Panc1 (cell line): Measurements from ENCODE around the gene CCDC158. TPM values are rescaled to one million over a fixed set of nuclear protein-coding genes. Genes with fewer than 3 reads are reported as not detected.

Experiments
- ATAC-seq: fragments of 200-7000 bp; cut with Tn5 transposase; 2 replicates; pipeline ENCODE4 v1.9.1; 2020; ENCODE audit warnings: mild to moderate bottlenecking, moderate library complexity
- BruUV-seq: library from RNA; stranded (reverse); fragments of 400-500 nt; replicated peaks from 2 replicates; lab custom pipeline; 2021; lab: Mats Ljungman, UMichigan
- CTCF ChIA-PET: fragments of 300-600 bp; sonication (Branson Sonifier 250); formaldehyde crosslinking; loops from one replicate; lab custom pipeline; 2022; ENCODE audit warnings: antibody characterized with exemption; lab: Charles Lee
- POLR2A ChIA-PET: fragments of 300-600 bp; sonication (Branson Sonifier 250); formaldehyde crosslinking; loops from one replicate; lab custom pipeline; 2022; ENCODE audit warnings: antibody characterized with exemption; lab: Charles Lee
- DNase-seq: peaks from one replicate; pipeline ENCODE4 v3.0.0-alpha.2; 2010; ENCODE audit warnings: low read depth, low spot score
- H3K27ac ChIP-seq: 2 replicates; pipeline ENCODE4 v1.5.1; 2011; ENCODE audit warnings: mild to moderate bottlenecking, low read length, inconsistent platforms
- H3K27me3 ChIP-seq: fragments of 200-500 bp; sonication (Bioruptor generic); 2 replicates; pipeline ENCODE4 v1.6.0; 2014; ENCODE audit warnings: low read length, inconsistent platforms; ENCODE audit not compliant: control insufficient read depth, insufficient read depth
- H3K36me3 ChIP-seq: fragments of 200-500 bp; sonication (Bioruptor generic); 2 replicates; pipeline ENCODE4 v1.5.1; 2014; ENCODE audit warnings: inconsistent platforms, mild to moderate bottlenecking, low read length, moderate library complexity; ENCODE audit not compliant: control insufficient read depth, insufficient read depth
- H3K4me1 ChIP-seq: 2 replicates; pipeline ENCODE4 v1.5.1; 2011; ENCODE audit warnings: inconsistent platforms, mild to moderate bottlenecking, low read length, moderate library complexity; ENCODE audit not compliant: control insufficient read depth, insufficient read depth
- H3K4me3 ChIP-seq, 2 experiments: 2 replicates each; pipeline ENCODE4 v1.5.1; 2011 to 2012; ENCODE audit warnings: low read depth in 2 of 2, low read length in 2 of 2, mild to moderate bottlenecking in 2 of 2, inconsistent platforms in 1 of 2, moderate library complexity in 1 of 2
- H3K9me3 ChIP-seq: fragments of 200-500 bp; sonication (Bioruptor generic); 2 replicates; pipeline ENCODE4 v1.5.1; 2014; ENCODE audit warnings: low read depth, mild to moderate bottlenecking, inconsistent platforms, low read length, moderate library complexity; ENCODE audit not compliant: control insufficient read depth, insufficient read depth
- POLR2AphosphoS5 ChIP-seq: IDR thresholded peaks from 2 replicates; pipeline ENCODE4 v1.6.1; 2012; ENCODE audit warnings: mild to moderate bottlenecking, low read depth, low read length, moderate library complexity
- SIN3A ChIP-seq: IDR thresholded peaks from 2 replicates; pipeline ENCODE4 v1.6.1; 2012; ENCODE audit warnings: low read depth, mild to moderate bottlenecking, low read length, moderate library complexity, borderline replicate concordance; ENCODE audit not compliant: insufficient read depth
- TCF7L2 ChIP-seq: IDR thresholded peaks from 2 replicates; pipeline ENCODE4 v1.6.1; 2011; ENCODE audit warnings: mild to moderate bottlenecking, low read depth, low read length, inconsistent platforms
- in situ Hi-C: cut with HindIII; loops from 2 replicates; pipeline ENCODE4 v1.10.0; 2016; ENCODE audit warnings: low sequenced_read_pairs, low pct_unique_long_range_greater_than_20kb
- intact Hi-C: fragments of 100-400 bp; cut with micrococcal nuclease; formaldehyde crosslinking; loops from one replicate; pipeline ENCODE4 v1.10.0; 2022; ENCODE audit not compliant: unreplicated experiment
- total RNA-seq: library from RNA; stranded (reverse); gene quantifications from one replicate; pipeline ENCODE4 v1.2.1, GENCODE V29; 2021; ENCODE audit not compliant: unreplicated experiment
- TF ChIP-seq, protein P1 (sequence below), 2 experiments: IDR thresholded peaks; 2 replicates each; pipeline ENCODE4 v1.6.1; 2011 to 2012; ENCODE audit warnings: low read depth in 2 of 2, control low read depth in 1 of 2, low read length in 1 of 2, mild to moderate bottlenecking in 1 of 2, moderate library complexity in 1 of 2; ENCODE audit not compliant: insufficient read depth in 1 of 2
- TF ChIP-seq, protein P2 (sequence below): fragments of 450-650 bp; IDR thresholded peaks from 2 replicates; pipeline ENCODE4 v1.5.1; 2017; ENCODE audit warnings: mild to moderate bottlenecking

Gene CCDC158
- total RNA-seq, 1 experiment from 2014 or later = 0.28 TPM

DNA sequence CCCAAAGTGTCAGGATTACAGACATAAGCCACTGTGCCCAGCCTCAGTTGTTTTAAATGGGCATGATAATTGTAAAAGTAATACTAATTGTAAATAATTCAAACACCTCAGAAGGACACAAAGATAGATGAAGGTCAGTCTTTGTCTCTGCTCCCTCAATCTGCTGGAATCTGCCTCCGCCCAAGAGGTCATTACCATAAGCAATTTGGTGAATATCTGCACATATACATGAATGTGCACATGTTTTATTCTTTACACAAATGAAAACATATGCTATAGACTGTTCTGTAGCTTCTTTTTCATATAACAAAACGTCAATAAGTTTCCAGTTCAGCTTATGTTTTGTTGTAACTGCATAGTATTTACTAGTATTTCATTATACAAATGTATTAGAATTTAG lies 107.4 kb downstream of the CCDC158 start:
- TF ChIP-seq POLR2AphosphoS5 = no peak
- TF ChIP-seq, protein P1, sequence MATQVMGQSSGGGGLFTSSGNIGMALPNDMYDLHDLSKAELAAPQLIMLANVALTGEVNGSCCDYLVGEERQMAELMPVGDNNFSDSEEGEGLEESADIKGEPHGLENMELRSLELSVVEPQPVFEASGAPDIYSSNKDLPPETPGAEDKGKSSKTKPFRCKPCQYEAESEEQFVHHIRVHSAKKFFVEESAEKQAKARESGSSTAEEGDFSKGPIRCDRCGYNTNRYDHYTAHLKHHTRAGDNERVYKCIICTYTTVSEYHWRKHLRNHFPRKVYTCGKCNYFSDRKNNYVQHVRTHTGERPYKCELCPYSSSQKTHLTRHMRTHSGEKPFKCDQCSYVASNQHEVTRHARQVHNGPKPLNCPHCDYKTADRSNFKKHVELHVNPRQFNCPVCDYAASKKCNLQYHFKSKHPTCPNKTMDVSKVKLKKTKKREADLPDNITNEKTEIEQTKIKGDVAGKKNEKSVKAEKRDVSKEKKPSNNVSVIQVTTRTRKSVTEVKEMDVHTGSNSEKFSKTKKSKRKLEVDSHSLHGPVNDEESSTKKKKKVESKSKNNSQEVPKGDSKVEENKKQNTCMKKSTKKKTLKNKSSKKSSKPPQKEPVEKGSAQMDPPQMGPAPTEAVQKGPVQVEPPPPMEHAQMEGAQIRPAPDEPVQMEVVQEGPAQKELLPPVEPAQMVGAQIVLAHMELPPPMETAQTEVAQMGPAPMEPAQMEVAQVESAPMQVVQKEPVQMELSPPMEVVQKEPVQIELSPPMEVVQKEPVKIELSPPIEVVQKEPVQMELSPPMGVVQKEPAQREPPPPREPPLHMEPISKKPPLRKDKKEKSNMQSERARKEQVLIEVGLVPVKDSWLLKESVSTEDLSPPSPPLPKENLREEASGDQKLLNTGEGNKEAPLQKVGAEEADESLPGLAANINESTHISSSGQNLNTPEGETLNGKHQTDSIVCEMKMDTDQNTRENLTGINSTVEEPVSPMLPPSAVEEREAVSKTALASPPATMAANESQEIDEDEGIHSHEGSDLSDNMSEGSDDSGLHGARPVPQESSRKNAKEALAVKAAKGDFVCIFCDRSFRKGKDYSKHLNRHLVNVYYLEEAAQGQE (IDR thresholded peaks at IDR 0.05; ENCODE audit: insufficient read depth in 1 of 2, low read depth in 2 of 2, low read length in 1 of 2) = no peak
- Histone ChIP-seq H3K4me1 (no peaks in the 10 kb centered on the region), H3K27ac (no peak overlapping the region), H3K9me3 (no peaks in the 10 kb centered on the region), H3K27me3 (no peaks in the 10 kb centered on the region), H3K36me3 (no peaks in the 10 kb centered on the region; the same call in 1 of the 2 replicates), H3K4me3 (no peak overlapping the region)
- BruUV-seq = no TSS peak
- POLR2A ChIA-PET = no interaction called here
- intact Hi-C loops (no loop called here), in situ Hi-C loops (no loop called here)
- DNase-seq (no peak), ATAC-seq (no peak)
- CTCF ChIA-PET = no interaction called here

DNA sequence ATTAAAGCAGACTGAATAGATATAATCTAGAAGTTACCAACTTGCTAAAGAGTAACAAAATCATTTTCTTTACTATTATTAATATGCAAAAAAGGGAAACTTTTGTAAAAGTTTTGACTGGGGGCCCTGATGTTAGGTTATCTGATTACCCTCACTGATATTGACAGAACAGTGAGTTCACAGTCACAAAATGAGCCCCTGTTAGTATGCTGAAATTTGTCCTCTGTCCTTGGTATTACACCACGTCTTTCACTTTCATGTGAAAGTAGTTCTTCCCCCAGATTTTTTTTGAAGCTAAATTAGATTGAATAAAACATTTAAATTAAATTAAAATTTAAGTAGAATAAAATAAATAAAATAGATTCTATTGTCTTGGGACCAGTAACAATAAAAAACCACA lies 108.5 kb downstream of the CCDC158 start:
- CTCF ChIA-PET = no interaction called here

More for the DNA sequence above, 108.5 kb downstream of the CCDC158 start:
- Histone ChIP-seq H3K27me3 (no peaks in the 10 kb centered on the region), H3K9me3 (no peaks in the 10 kb centered on the region), H3K4me3 (no peak overlapping the region), H3K4me1 (no peaks in the 10 kb centered on the region; the same call in 1 of the 2 replicates), H3K36me3 (no peaks in the 10 kb centered on the region; the same call in 1 of the 2 replicates), H3K27ac (no peak overlapping the region)
- intact Hi-C loops = no loop called here
- in situ Hi-C loops = no loop called here
- BruUV-seq = no TSS peak
- DNase-seq = no peak
- ATAC-seq = no peak
- TF ChIP-seq, protein P1 (IDR thresholded peaks at IDR 0.05; ENCODE audit: insufficient read depth in 1 of 2, low read depth in 2 of 2, low read length in 1 of 2) = no peak
- TF ChIP-seq SIN3A (no peak), TCF7L2 (no peak), POLR2AphosphoS5 (no peak)
- TF ChIP-seq, protein P2, sequence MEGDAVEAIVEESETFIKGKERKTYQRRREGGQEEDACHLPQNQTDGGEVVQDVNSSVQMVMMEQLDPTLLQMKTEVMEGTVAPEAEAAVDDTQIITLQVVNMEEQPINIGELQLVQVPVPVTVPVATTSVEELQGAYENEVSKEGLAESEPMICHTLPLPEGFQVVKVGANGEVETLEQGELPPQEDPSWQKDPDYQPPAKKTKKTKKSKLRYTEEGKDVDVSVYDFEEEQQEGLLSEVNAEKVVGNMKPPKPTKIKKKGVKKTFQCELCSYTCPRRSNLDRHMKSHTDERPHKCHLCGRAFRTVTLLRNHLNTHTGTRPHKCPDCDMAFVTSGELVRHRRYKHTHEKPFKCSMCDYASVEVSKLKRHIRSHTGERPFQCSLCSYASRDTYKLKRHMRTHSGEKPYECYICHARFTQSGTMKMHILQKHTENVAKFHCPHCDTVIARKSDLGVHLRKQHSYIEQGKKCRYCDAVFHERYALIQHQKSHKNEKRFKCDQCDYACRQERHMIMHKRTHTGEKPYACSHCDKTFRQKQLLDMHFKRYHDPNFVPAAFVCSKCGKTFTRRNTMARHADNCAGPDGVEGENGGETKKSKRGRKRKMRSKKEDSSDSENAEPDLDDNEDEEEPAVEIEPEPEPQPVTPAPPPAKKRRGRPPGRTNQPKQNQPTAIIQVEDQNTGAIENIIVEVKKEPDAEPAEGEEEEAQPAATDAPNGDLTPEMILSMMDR = no peak
- POLR2A ChIA-PET = no interaction called here
